HG03159 (cell line): ENCODE measurements around the gene PAK4.
"Not testable (repeated sequence)": the region's sequence is repeated elsewhere in the genome, so short reads cannot be mapped to it uniquely, and the experiment has no call there.

Source experiments
- ATAC-seq: cut with Tn5 transposase; IDR thresholded peaks from one replicate; pipeline ENCODE4 v1.9.1; 2021; ENCODE audit warnings: mild to moderate bottlenecking, moderate library complexity; ENCODE audit not compliant: unreplicated experiment

PAK4 gene

DNA sequence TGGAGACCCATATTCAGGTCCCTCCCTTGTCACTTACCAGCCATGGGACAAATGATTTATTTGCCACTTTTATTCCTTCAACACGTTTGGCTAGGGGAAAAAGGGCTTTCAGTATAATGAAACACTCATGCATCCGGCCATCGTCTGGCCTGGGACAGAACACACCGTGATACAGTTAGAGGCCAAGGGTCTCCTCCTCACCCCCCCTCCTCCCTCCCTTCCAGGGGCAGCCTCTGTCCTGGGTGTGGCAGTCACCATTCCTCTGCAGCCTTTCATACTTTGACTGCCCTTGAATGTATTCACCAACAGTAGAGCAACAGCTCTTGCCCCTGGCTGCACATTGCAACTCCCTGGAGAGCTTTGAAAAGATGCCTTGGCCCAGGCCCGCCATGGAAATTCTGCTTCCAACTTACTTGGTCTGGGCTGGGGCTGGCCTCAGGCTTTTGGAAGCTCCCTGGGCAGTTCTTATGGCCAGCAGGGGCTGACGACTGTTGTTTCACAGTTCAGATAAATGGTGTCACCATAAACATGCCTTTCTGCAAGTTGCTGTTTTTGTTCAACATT lies 3.0 kb downstream of the PAK4 start:
- no peak for ATAC-seq

DNA sequence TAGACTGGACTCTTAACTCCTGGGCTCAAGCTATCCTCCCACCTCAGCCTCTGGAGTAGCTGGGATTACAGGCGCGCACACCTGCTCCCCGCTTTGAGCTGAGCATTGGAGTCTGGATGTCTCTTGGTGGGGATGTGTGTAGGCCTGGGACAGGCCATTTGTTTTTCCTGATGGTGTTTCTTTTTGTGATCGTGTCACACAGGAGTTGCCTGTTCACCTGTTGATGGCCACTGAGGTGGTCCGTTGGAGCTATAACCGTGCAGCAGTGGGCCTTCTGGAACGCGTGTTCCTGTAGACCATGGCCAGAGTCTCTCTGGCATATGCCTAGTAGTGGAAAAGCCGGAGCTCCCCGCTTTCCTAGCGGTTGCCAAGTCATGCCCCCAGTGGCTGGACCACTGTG lies 3.5 kb downstream of the PAK4 start:
- ATAC-seq = no peak

DNA sequence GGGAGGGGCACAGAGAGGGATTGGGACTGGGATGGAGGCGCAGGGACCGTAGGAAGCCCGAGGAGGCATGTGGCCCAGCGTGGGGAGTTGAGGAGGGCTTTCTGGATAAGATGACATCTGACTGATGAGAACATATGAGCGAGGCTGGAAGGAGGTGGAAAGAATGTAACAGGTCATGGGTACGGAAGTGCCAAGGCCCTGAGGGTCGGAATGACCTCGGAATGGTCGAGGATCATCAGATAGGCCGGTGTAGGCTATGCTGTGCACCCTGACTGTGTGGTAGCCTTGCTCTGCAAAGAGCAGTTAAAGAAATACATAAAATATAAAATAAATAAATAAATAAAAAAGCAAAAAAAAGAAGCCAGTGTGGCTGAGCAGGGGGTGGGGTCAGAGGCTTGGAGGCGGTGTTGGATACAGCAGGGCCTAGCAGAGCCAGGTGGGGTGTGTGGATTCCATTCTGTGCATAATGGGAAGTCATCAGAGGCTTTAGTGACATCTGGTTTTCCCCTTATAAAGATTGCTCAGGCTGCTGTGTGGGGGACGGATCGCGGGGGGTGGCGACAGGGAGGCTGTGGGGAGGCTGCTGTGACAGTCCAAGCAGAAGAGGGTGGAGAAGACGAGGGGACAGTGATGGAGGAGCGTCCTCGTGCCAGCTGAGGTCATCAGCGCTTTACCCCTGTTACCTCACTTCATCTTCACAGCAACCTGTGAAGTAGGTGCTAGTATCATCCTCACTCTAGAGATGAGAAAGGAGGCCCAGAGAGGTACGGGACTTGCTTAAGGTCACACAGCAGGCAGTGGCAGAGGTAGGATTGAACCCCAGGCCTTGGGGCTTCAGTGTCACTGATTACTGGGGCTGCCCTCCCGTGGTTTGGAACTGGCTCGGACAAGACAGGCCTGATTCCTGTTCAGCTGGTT lies 5.0 kb downstream of the PAK4 start:
- ATAC-seq = no peak

DNA sequence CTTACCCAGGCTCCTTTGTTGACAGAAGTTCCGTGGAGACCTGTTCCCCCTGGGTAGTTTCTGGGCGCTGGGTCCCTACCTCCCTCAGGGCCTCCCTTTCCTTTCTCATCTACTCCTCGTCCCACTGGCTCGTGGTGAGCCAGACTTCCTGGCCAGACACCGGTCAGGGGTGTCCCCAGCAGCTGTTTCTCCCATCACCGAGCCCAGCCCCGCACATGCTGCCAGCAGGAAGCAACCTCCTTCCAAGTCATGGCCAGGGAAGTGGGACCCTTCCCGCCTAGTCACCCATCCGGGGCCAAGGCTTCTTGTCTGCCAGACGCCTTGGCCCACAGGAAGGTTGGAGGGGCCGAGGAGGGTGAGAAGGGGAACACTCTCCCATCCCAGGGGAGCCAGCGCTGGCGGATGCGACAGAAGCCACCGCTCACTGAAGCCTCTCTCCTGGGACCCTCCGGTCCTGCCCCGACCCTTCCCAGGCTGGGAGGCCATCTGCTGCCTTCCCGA lies 5.7 kb downstream of the PAK4 start:
- ATAC-seq = no peak

DNA sequence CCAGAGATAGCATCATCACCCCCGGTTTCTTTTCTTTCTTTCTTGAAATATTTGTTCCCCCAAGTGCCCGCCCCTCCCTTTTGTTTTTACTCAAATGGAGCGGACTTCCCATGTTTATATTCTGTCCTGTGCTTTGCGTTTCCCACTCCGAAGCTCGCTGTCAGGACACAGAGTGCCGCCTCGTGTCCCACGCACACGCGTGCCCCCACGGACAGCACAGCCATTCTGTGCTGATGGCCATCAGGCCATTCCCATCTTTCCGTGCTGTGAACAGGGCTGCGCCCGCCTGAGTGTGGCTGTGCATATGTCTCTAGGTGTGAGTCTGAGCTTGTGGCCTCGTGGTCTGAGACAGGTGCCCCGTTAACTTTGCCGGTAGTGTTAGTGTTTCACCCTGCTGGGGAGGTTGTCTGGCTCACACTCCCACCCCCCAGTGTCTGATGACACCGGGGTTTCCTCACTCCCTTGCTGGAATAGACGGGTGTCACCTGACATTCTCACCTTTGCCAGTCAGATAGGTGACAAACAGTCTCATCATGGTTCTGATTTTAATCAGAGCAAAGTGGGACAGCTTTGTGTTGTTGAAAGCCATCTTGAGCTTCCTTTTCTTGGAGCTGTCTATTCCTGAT lies 6.9 kb downstream of the PAK4 start:
- ATAC-seq = no peak

DNA sequence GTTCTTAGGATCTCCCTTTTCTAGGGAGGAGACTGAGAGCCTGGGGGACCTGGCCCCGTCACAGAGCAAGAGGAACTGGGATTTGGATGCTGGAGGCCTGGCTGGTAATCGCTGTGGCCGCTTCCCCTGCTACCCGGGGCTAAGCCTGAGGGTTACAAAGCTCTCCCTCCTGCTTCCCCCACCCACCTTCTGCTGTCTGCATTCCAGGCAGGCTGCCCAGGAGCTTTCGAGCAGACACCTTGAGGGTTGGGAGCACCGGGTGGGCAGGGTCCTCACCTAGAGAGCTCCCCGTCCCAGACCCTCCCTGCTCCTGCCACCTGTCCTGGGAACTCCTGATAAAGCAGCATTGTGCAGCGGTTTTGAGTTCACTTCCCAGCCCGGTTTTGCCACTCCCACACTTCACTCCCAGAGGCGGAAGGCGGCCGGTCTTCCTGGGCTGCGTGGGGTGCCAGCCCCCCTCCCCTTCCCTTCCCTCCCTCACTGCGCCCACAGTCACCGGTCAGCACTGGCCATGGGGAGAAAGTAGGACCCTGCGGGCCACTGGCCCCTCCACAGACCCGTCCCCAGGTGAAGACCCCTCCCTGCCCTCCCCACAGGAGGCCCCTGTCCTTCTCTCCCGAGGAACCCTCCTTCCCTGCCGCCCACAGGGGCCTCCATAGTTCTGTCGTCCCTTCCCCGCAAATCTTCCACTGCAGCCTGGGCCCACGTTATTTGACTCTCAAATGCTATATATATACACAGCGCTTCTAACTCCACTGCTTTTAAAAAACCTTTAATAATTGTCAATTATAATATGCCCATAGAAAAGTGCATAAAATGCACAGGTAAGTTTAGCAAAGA lies 8.1 kb downstream of the PAK4 start:
- ATAC-seq = no peak

DNA sequence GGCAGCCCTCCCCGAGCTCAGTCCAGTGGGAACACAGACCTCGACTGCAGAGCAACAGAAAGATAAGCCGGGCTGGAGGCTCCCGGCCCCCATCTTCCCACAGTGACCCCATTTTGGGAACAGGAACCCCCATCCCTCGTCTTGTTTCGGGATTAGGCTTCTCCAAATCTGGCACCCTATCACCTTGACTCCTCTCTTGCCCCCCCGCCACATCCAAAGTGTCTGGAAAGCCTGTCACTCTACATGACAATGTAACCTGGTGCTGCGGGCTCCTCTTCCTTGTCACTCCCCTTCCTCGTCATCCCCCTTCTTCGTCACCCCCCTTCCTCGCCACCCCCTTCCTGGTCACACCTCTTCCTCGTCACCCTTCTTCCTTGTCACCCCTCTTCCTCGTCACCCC lies 10.1 kb downstream of the PAK4 start:
- ATAC-seq = no peak

DNA sequence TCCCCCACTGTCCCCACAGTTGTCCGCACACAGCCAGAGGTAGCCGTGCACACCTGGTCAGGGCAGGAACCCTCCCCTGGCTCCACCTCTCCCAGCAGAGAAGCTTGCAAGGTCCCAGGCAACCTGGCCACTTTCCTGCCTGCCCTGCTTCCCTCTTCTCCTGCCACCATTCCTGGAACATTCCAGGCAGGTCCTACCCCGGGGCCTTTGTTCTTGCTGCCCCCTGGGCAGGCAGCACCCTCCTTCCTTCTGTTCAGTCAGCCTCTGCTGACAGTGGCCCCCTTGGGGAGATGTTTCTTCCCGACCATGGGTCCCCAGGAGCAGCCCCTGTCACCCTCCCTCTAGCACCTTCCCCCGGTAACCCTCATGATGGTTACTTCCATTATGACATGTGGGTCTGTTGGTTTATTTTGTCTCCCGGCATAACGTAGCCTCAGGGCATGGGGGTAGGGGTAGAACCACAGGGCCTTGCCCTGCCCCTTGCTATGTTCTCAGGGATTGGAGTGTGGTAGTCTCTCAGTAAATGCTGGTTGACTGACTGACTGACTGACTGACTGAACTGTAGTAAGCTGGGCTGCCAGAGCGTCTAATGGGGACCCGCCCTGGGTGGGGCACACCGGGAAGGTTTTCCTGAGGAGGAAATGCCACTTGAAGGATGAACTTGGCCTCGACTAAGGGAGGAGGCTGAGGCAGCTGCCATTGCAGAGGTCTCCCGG lies 10.8 kb downstream of the PAK4 start:
- ATAC-seq = no peak

DNA sequence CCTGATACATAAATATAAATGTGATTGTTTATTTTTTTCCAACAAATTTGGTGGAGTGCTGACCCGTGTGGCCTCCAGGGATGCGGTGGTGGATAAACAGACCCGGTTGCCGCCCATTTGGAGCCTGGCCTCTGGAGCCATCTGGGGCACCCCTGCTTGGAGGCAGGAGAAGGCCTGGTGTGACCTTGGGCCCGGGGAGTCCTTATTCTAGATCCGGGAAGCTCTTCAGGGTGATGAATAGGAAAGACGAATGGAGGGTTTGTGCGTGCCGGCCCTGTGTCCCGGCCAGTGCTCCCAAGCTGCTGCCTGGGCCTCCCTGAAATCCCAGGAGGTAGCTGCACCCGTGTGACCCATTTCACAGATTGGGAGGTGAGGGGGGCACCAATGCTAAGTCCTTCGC lies 11.5 kb downstream of the PAK4 start:
- no peak for ATAC-seq

DNA sequence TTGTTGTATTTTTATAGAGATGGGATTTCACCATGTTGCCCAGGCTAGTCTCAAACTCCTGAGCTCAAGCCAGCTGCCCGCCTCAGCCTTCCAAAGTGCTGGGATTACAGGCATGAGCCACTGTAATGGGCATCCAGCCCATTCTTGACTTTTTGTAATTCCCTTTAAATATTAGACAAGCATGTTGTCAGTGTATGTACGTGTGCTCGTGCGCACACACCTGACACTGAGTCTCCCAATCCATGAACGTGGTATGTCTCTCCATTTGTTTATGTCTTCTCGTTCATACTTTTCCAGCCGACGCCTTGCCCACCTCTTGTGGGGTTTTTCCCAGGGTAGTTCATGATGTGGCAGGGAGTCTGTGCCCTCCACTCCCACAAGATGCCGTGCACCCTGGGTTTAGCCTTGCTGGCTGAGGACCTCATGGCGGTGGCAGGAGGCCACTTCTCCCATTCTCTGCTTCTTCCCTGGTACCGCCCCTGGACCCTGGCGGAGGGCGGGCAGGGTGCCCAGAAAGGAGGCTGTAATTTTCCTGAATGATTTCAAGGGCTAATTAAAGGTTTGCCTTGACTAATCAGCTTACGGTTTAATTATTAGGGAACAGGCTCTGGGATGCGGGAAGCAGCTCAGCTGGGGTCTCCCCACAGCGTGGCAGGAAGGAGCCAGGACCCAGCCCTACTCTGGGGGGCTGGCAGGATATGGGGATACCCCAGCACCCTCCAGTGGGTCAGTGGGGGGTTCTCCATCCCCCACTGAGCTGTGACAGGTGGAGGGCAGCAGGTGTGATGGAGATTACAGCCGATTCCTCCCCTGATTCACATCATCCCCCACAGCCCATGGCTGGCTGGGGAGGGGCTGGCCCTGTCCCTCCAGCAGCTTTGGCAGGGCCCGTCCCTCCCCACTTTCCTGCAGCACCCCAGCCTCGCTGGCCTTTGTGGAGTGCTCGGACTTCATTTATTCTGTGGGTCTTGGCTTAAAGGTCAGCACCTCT lies 12.9 kb downstream of the PAK4 start:
- no peak for ATAC-seq

DNA sequence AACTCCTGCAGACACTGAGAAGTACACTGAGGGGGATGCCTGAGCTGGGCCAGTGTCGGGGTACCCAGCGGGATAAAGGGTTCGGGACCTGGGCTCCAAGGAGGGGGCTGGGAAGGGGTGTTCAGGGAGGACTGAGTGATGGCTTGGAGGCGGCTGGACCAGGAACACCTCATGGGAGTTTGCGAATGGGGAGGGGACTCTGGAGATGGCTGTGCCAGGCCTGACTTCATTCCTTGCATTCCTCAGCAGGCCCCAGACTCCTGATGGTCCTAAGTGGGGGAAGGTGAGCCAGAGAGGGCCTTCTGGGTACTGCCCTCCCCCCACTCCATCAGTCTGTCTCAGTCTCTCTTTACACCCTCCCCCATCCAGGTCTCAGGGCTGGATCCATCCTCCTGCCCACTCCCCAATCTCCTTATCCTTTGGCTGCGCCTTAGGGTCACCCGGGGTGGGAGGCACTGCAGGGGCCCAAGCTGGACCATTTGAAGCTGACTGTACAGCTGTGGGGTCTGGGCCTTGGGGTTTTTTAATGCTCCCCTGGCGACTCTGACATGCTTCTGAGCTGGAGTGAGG lies 13.8 kb downstream of the PAK4 start:
- ATAC-seq = no peak

DNA sequence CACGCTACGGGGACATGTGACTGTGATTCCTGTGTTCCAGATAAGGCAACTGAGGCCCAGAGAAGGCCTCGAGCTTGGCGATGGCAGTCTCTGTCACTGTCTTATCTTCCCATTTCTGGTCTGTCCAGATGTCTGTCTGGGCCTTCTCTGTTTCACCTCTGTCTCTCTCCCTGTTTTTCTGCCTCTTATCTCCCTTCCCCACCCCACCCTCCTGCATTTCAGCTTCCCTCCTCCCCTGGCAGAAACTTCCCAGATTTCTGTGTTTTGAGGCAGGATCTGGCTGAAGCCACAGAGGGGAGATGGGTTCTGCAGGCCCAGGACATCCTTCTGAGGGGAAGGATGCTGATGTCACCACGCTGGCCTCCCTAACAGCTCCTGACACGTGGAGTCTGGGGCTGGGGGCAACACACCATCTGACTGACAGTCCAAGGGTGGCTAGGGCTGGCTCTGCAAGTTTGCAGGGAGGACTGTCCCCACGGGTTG lies 14.4 kb downstream of the PAK4 start:
- ATAC-seq = no peak

DNA sequence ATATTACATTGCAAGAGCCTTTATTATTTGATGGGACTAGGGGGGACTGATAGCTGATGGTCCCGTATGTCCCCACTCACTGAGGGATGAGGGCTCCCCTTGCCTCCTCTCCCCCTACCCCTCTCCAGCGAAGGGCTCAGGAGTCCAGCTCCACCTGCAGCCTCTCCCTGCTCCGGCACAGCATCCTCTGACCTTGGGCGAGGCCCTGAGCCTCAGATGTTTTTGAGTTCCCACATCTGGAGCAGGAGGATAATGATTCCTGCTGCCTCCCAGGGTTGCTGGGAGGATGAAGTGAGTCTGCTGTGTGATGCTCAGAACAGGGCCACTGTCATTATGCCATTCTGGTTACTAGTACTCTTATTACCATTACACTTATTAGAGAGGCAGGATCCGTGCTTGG lies 15.0 kb downstream of the PAK4 start:
- ATAC-seq = no peak

DNA sequence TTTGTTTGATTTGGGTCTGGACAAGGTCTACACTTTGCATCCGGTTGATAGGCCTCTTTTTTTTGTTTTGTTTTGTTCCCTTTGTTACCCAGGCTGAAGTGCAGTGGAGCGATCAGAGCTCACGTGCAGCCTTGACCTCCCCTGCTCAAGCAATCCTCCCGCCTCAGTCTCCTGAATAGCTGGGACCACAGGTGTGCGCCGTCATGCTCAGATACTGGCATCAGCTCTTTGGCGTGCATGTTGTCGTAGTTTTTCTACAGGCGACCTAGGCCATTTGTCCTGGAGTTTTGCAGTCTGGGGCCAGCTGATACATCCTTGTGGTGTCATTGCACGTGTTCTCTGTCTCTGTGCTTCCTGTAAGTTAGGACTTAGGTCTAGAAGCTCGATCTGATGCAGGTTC lies 16.3 kb downstream of the PAK4 start:
- ATAC-seq = no peak

DNA sequence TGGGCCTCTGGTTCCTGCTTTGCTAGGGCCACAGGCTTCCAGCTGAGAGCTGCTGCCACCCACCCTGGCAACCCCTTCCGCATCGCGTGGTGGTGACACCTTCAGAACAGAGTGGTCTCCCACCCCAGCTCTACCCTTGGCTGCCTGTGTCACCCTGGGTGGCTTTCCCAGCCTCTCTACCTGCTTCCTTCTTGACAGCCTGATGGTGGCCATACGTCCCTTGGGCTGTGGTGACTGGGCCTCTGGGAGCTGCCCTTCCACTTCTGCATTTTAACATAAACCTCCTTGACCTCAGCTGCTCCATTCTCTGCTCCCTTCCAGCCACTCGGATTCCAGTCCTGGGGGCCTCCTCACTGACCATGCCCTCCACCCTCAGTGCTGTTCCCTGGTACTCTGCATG lies 17.0 kb downstream of the PAK4 start:
- ATAC-seq = no peak

DNA sequence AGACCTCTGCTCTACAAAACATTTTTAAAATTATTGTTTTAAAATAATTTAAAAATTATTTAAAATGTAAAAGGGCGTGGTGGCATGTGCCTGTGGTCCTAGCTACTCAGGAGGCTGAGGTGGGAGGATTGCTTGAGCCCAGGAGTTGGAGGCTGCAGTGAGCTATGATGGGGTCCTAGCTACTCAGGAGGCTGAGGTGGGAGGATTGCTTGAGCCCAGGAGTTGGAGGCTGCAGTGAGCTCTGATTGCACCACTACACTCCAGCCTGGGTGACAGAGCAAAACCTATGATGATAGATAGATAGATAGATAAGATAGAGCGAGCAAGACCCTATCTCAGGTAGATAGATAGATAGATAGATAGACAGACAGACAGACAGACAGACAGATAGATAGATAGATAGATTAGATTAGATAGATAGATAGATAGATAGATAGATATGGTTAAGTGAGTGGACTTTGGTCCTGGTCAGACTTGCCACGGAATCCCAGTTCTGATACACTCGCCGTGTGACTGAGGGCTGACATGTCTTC lies 18.2 kb downstream of the PAK4 start:
- not testable (repeated sequence) for ATAC-seq

DNA sequence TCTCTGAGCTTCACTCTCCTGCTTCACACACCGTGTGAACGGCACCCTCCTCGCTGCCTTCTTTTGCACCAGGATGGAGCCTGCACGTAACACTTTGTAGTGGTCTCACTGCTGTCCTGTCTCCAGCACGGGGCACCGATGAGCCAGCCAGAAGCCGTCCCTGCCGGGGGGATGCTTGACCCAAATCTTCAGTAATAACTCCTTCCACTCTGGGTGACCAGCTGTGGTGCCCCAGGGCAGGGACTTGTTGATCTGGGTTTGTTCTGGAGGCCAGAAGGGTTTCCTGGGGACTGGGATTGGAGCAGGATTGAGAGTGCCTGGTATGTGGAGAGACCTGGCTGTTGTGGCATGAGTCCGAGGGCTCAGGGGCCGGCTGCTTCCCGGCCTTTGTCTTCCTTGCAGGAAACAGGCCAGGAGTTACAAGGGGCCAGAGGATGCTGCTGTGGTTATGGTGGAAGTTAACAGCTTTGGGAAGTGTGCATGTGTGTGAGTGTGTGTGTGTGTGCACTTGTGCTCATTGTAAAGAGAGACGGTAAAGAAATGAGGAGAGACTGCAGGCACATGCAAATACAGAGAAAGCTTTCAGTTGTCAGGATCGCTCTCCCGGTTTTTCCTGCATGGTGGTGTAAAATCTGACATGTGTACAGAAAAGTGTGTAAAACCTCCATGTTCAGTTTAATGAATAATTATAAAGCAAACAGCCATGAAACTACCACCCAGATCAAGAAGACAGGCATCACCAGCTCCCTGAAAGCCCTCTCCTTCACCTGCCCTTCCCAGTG lies 18.9 kb downstream of the PAK4 start:
- ATAC-seq = no peak
